ENCODE measurements around the gene UBXN6.

Gene UBXN6

GRCh38 chr19:4493104-4493928 lies 35.7 kb upstream of the UBXN6 start:
- no peaks in the 10 kb centered on the region for H3K27me3 ChIP-seq (ENCODE audit: control insufficient read depth in 1 of 2, insufficient read depth in 2 of 2, low read length in 2 of 2)
- no peak overlapping the region for H3K9ac ChIP-seq (ENCODE audit: low read depth in 1 of 2, low read length in 2 of 2)
- peaks cover 8 to 69% of the 10 kb centered on the region in 2 donors for H3K36me3 ChIP-seq (ENCODE audit: control insufficient read depth in 1 of 2, insufficient read depth in 2 of 2, low read length in 2 of 2)
- H3K9me3 ChIP-seq (ENCODE audit: control insufficient read depth in 1 of 2, low read length in 2 of 2): no peaks in the 10 kb centered on the region
- H3K27ac ChIP-seq (ENCODE audit: low read depth, low read length): no peak overlapping the region
- H3K4me1 ChIP-seq (ENCODE audit: control insufficient read depth in 1 of 2, insufficient read depth in 2 of 2, low read length in 2 of 2): no peaks in the 10 kb centered on the region
- no peak overlapping the region for H3K4me3 ChIP-seq (ENCODE audit: low read depth in 1 of 2, low read length in 2 of 2)

- H3K4me3 ChIP-seq (ENCODE audit: low read depth in 1 of 2, low read length in 2 of 2): no peak overlapping the region
- no peaks in the 10 kb centered on the region for H3K27me3 ChIP-seq (ENCODE audit: control insufficient read depth in 1 of 2, insufficient read depth in 2 of 2, low read length in 2 of 2)
- no peaks in the 10 kb centered on the region for H3K9me3 ChIP-seq (ENCODE audit: control insufficient read depth in 1 of 2, low read length in 2 of 2)
- H3K27ac ChIP-seq (ENCODE audit: low read depth, low read length): no peak overlapping the region
- peak overlapping the region in 1 of 2 donors; percentile 8 for H3K9ac ChIP-seq (ENCODE audit: low read depth in 1 of 2, low read length in 2 of 2)
- H3K4me1 ChIP-seq (ENCODE audit: control insufficient read depth in 1 of 2, insufficient read depth in 2 of 2, low read length in 2 of 2): no peaks in the 10 kb centered on the region
- H3K36me3 ChIP-seq (ENCODE audit: control insufficient read depth in 1 of 2, insufficient read depth in 2 of 2, low read length in 2 of 2): peaks cover 5 to 67% of the 10 kb centered on the region in 2 donors
Measured at GRCh38 chr19:4492337-4493103, 34.9 kb upstream of the UBXN6 start.

- no peaks in the 10 kb centered on the region for H3K9me3 ChIP-seq (ENCODE audit: control insufficient read depth in 1 of 2, low read length in 2 of 2)
- no peak overlapping the region for H3K9ac ChIP-seq (ENCODE audit: low read depth in 1 of 2, low read length in 2 of 2)
- no peaks in the 10 kb centered on the region for H3K4me1 ChIP-seq (ENCODE audit: control insufficient read depth in 1 of 2, insufficient read depth in 2 of 2, low read length in 2 of 2)
- no peak overlapping the region for H3K27ac ChIP-seq (ENCODE audit: low read depth, low read length)
- H3K27me3 ChIP-seq (ENCODE audit: control insufficient read depth in 1 of 2, insufficient read depth in 2 of 2, low read length in 2 of 2): no peaks in the 10 kb centered on the region
- H3K4me3 ChIP-seq (ENCODE audit: low read depth in 1 of 2, low read length in 2 of 2): no peak overlapping the region
- H3K36me3 ChIP-seq (ENCODE audit: control insufficient read depth in 1 of 2, insufficient read depth in 2 of 2, low read length in 2 of 2): peaks cover 5 to 68% of the 10 kb centered on the region in 2 donors
Measured at GRCh38 chr19:4491446-4491845, 33.9 kb upstream of the UBXN6 start.

- no peaks in the 10 kb centered on the region for H3K9me3 ChIP-seq (ENCODE audit: control insufficient read depth in 1 of 2, low read length in 2 of 2)
- H3K27me3 ChIP-seq (ENCODE audit: control insufficient read depth in 1 of 2, insufficient read depth in 2 of 2, low read length in 2 of 2): no peaks in the 10 kb centered on the region
- H3K36me3 ChIP-seq (ENCODE audit: control insufficient read depth in 1 of 2, insufficient read depth in 2 of 2, low read length in 2 of 2): peaks cover 5 to 49% of the 10 kb centered on the region in 2 donors
- no peak overlapping the region for H3K4me3 ChIP-seq (ENCODE audit: low read depth in 1 of 2, low read length in 2 of 2)
- H3K9ac ChIP-seq (ENCODE audit: low read depth in 1 of 2, low read length in 2 of 2): no peak overlapping the region
- no peak overlapping the region for H3K27ac ChIP-seq (ENCODE audit: low read depth, low read length)
- H3K4me1 ChIP-seq (ENCODE audit: control insufficient read depth in 1 of 2, insufficient read depth in 2 of 2, low read length in 2 of 2): no peaks in the 10 kb centered on the region
Measured at GRCh38 chr19:4488496-4488895, 30.9 kb upstream of the UBXN6 start.

DNA sequence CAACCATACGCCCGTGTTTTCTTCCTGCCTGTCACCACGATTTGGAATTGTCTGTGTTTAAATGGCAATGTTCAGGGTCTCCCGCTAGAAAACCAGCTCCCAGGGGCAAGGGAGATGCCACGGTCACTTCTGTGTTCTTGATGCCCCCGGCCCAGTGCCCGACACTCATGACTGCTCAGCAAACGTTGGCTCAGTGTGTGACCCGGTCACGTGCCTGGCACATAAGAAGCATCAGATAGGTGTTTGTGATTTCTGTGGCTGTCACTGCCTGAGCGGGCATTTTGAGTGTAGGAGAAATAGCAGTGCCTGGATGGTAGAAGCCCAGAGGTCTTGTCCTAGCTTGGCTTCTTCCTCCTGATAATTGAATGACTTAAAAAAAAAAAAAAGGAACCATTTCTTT lies 30.0 kb upstream of the UBXN6 start:
- no peak overlapping the region for H3K27ac ChIP-seq (ENCODE audit: low read depth, low read length)
- no peak overlapping the region for H3K9ac ChIP-seq (ENCODE audit: low read depth in 1 of 2, low read length in 2 of 2)
- H3K4me3 ChIP-seq (ENCODE audit: low read depth in 1 of 2, low read length in 2 of 2): no peak overlapping the region
- H3K36me3 ChIP-seq (ENCODE audit: control insufficient read depth in 1 of 2, insufficient read depth in 2 of 2, low read length in 2 of 2): peaks cover 11 to 47% of the 10 kb centered on the region in 2 donors
- H3K27me3 ChIP-seq (ENCODE audit: control insufficient read depth in 1 of 2, insufficient read depth in 2 of 2, low read length in 2 of 2): no peaks in the 10 kb centered on the region
- no peaks in the 10 kb centered on the region for H3K4me1 ChIP-seq (ENCODE audit: control insufficient read depth in 1 of 2, insufficient read depth in 2 of 2, low read length in 2 of 2)
- no peaks in the 10 kb centered on the region for H3K9me3 ChIP-seq (ENCODE audit: control insufficient read depth in 1 of 2, low read length in 2 of 2)

GRCh38 chr19:4483385-4483784 lies 25.8 kb upstream of the UBXN6 start:
- Histone ChIP-seq H3K9me3 (ENCODE audit: control insufficient read depth in 1 of 2, low read length in 2 of 2) (no peaks in the 10 kb centered on the region), H3K4me1 (ENCODE audit: control insufficient read depth in 1 of 2, insufficient read depth in 2 of 2, low read length in 2 of 2) (no peaks in the 10 kb centered on the region), H3K9ac (ENCODE audit: low read depth in 1 of 2, low read length in 2 of 2) (no peak overlapping the region), H3K27ac (ENCODE audit: low read depth, low read length) (no peak overlapping the region), H3K4me3 (ENCODE audit: low read depth in 1 of 2, low read length in 2 of 2) (no peak overlapping the region), H3K36me3 (ENCODE audit: control insufficient read depth in 1 of 2, insufficient read depth in 2 of 2, low read length in 2 of 2) (peaks cover 10 to 17% of the 10 kb centered on the region in 2 donors), H3K27me3 (ENCODE audit: control insufficient read depth in 1 of 2, insufficient read depth in 2 of 2, low read length in 2 of 2) (no peaks in the 10 kb centered on the region)

- Histone ChIP-seq H3K27me3 (ENCODE audit: control insufficient read depth in 1 of 2, insufficient read depth in 2 of 2, low read length in 2 of 2) (no peaks in the 10 kb centered on the region), H3K4me1 (ENCODE audit: control insufficient read depth in 1 of 2, insufficient read depth in 2 of 2, low read length in 2 of 2) (no peaks in the 10 kb centered on the region), H3K9me3 (ENCODE audit: control insufficient read depth in 1 of 2, low read length in 2 of 2) (no peaks in the 10 kb centered on the region), H3K9ac (ENCODE audit: low read depth in 1 of 2, low read length in 2 of 2) (no peak overlapping the region), H3K4me3 (ENCODE audit: low read depth in 1 of 2, low read length in 2 of 2) (no peak overlapping the region), H3K36me3 (ENCODE audit: control insufficient read depth in 1 of 2, insufficient read depth in 2 of 2, low read length in 2 of 2) (peaks cover 9 to 15% of the 10 kb centered on the region in 2 donors), H3K27ac (ENCODE audit: low read depth, low read length) (no peak overlapping the region)
Measured at GRCh38 chr19:4482721-4483364, 25.2 kb upstream of the UBXN6 start.

- H3K36me3 ChIP-seq (ENCODE audit: control insufficient read depth in 1 of 2, insufficient read depth in 2 of 2, low read length in 2 of 2): peaks cover 9 to 22% of the 10 kb centered on the region in 2 donors
Measured at GRCh38 chr19:4477034-4477801, 19.6 kb upstream of the UBXN6 start.

DNA sequence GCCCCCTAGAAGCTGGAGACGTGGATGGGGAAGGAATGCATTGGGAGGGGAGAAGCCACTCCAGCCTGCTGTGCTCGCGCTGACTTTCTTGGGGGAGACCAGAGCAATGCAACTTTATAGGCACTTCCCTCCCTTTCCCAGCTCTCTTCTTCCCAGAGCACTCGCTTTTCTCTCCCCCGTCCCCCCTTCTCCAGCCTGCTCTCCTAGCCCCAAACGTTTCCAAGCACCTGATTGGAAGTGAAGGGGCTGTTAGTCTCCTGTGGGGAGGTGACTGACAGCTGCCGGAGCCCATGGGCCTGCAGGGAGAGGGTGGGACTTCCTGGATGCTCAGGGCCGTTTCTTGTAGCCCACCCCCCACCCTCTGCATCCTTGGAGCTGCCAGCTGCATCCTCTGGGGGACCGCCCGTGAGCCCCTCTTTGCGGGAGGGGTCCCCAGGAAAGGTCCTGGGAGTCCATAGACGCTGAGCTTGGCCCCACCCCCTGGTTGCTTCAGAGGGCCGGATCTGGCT lies 17.0 kb upstream of the UBXN6 start:
- no peak overlapping the region for H3K27ac ChIP-seq (ENCODE audit: low read depth, low read length)
- H3K27me3 ChIP-seq (ENCODE audit: control insufficient read depth in 1 of 2, insufficient read depth in 2 of 2, low read length in 2 of 2): no peaks in the 10 kb centered on the region
- peaks cover 9 to 22% of the 10 kb centered on the region in 2 donors for H3K36me3 ChIP-seq (ENCODE audit: control insufficient read depth in 1 of 2, insufficient read depth in 2 of 2, low read length in 2 of 2)
- H3K4me3 ChIP-seq (ENCODE audit: low read depth in 1 of 2, low read length in 2 of 2): no peak overlapping the region
- no peak overlapping the region for H3K9ac ChIP-seq (ENCODE audit: low read depth in 1 of 2, low read length in 2 of 2)
- peaks cover 10 to 15% of the 10 kb centered on the region in 2 donors for H3K4me1 ChIP-seq (ENCODE audit: control insufficient read depth in 1 of 2, insufficient read depth in 2 of 2, low read length in 2 of 2)
- H3K9me3 ChIP-seq (ENCODE audit: control insufficient read depth in 1 of 2, low read length in 2 of 2): no peaks in the 10 kb centered on the region

More at GRCh38 chr19:4477034-4477801, 19.6 kb upstream of the UBXN6 start:
- H3K9me3 ChIP-seq (ENCODE audit: control insufficient read depth in 1 of 2, low read length in 2 of 2): no peaks in the 10 kb centered on the region
- peaks cover 10 to 15% of the 10 kb centered on the region in 2 donors for H3K4me1 ChIP-seq (ENCODE audit: control insufficient read depth in 1 of 2, insufficient read depth in 2 of 2, low read length in 2 of 2)
- no peak overlapping the region for H3K4me3 ChIP-seq (ENCODE audit: low read depth in 1 of 2, low read length in 2 of 2)
- no peak overlapping the region for H3K9ac ChIP-seq (ENCODE audit: low read depth in 1 of 2, low read length in 2 of 2)
- no peaks in the 10 kb centered on the region for H3K27me3 ChIP-seq (ENCODE audit: control insufficient read depth in 1 of 2, insufficient read depth in 2 of 2, low read length in 2 of 2)
- no peak overlapping the region for H3K27ac ChIP-seq (ENCODE audit: low read depth, low read length)

Data from duodenal mucosa (tissue), 2 donors.